ENCODE data around the gene SOX10.
A peak's percentile ranks its signal among the peaks of the same experiment; 100 is the strongest.

SOX10 gene

DNA sequence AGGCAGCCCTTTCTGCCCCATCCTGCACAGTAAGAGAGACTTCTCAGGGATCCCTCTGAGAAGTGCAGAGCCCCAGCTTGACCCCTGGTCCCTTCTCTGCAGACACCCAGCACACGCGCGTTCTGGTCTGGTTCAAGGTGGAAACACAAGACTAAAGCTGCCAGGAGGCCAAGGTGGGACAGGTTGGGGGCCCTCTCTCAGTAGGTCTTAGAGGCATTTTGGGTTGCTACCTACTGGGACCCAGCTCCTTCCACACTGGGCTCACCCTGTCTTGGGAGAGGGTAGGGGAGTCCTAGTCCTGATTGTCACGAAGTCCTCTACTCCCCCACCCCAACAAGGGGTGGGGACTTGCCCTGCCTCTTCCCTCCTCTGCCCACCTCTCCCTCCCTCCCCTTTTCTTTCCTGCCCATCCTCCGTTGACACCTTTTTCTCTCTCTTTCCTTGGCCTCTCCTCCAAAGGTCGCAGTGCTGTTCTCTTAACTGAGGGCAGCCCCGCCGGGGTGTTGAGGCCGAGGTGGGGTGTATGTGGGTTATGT is 763 bp upstream of the SOX10 start:
- TF ChIP-seq, protein P1, sequence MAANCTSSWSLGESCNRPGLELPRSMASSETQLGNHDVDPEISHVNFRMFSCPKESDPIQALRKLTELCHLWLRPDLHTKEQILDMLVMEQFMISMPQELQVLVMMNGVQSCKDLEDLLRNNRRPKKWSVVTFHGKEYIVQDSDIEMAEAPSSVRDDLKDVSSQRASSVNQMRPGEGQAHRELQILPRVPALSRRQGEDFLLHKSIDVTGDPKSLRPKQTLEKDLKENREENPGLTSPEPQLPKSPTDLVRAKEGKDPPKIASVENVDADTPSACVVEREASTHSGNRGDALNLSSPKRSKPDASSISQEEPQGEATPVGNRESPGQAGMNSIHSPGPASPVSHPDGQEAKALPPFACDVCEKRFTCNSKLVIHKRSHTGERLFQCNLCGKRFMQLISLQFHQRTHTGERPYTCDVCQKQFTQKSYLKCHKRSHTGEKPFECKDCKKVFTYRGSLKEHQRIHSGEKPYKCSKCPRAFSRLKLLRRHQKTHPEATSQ (tag by site-specific recombination; IDR thresholded peaks at IDR 0.05) = no peak
- TF ChIP-seq, protein P2, sequence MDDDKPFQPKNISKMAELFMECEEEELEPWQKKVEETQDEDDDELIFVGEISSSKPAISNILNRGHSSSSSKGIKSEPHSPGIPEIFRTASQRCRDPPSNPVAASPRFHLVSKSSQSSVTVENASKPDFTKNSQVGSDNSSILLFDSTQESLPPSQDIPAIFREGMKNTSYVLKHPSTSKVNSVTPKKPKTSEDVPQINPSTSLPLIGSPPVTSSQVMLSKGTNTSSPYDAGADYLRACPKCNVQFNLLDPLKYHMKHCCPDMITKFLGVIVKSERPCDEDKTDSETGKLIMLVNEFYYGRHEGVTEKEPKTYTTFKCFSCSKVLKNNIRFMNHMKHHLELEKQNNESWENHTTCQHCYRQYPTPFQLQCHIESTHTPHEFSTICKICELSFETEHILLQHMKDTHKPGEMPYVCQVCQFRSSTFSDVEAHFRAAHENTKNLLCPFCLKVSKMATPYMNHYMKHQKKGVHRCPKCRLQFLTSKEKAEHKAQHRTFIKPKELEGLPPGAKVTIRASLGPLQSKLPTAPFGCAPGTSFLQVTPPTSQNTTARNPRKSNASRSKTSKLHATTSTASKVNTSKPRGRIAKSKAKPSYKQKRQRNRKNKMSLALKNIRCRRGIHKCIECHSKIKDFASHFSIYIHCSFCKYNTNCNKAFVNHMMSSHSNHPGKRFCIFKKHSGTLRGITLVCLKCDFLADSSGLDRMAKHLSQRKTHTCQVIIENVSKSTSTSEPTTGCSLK (tag by site-specific recombination; IDR thresholded peaks at IDR 0.05) = no peak
- TF ChIP-seq, protein P3, sequence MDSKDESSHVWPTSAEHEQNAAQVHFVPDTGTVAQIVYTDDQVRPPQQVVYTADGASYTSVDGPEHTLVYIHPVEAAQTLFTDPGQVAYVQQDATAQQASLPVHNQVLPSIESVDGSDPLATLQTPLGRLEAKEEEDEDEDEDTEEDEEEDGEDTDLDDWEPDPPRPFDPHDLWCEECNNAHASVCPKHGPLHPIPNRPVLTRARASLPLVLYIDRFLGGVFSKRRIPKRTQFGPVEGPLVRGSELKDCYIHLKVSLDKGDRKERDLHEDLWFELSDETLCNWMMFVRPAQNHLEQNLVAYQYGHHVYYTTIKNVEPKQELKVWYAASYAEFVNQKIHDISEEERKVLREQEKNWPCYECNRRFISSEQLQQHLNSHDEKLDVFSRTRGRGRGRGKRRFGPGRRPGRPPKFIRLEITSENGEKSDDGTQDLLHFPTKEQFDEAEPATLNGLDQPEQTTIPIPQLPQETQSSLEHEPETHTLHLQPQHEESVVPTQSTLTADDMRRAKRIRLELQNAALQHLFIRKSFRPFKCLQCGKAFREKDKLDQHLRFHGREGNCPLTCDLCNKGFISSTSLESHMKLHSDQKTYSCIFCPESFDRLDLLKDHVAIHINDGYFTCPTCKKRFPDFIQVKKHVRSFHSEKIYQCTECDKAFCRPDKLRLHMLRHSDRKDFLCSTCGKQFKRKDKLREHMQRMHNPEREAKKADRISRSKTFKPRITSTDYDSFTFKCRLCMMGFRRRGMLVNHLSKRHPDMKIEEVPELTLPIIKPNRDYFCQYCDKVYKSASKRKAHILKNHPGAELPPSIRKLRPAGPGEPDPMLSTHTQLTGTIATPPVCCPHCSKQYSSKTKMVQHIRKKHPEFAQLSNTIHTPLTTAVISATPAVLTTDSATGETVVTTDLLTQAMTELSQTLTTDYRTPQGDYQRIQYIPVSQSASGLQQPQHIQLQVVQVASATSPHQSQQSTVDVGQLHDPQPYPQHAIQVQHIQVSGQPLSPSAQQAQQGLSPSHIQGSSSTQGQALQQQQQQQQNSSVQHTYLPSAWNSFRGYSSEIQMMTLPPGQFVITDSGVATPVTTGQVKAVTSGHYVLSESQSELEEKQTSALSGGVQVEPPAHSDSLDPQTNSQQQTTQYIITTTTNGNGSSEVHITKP (tag by site-specific recombination; IDR thresholded peaks at IDR 0.05) = 0 out of 2 replicates have a peak, but pooled peaks have one; percentile 0
- Histone ChIP-seq H3K4me3 (ENCODE audit: low read depth, low read length) (no peak overlapping the region), H3K27ac (ENCODE audit: extremely low read depth, low read depth, low read length) (no peak overlapping the region), H3K4me1 (ENCODE audit: control insufficient read depth, insufficient read depth, low read length) (no peaks in the 10 kb centered on the region), H3K36me3 (ENCODE audit: control insufficient read depth in 2 of 2, insufficient read depth in 1 of 2, low read length in 2 of 2) (peaks cover 0 to 2% of the 10 kb centered on the region in 2 experiments; a peak in 1 of 3 replicates), H3K9me3 (ENCODE audit: control insufficient read depth, insufficient read depth, low read depth, low read length) (no peaks in the 10 kb centered on the region)
- CTCF ChIA-PET = interaction anchor here (0.5 to 0.6 kb wide), 2 partner anchors 9 to 891 kb away, joined by 3 to 4 read pairs; no protein-coding TSS in a partner anchor
- POLR2A ChIA-PET = no interaction called here

DNA sequence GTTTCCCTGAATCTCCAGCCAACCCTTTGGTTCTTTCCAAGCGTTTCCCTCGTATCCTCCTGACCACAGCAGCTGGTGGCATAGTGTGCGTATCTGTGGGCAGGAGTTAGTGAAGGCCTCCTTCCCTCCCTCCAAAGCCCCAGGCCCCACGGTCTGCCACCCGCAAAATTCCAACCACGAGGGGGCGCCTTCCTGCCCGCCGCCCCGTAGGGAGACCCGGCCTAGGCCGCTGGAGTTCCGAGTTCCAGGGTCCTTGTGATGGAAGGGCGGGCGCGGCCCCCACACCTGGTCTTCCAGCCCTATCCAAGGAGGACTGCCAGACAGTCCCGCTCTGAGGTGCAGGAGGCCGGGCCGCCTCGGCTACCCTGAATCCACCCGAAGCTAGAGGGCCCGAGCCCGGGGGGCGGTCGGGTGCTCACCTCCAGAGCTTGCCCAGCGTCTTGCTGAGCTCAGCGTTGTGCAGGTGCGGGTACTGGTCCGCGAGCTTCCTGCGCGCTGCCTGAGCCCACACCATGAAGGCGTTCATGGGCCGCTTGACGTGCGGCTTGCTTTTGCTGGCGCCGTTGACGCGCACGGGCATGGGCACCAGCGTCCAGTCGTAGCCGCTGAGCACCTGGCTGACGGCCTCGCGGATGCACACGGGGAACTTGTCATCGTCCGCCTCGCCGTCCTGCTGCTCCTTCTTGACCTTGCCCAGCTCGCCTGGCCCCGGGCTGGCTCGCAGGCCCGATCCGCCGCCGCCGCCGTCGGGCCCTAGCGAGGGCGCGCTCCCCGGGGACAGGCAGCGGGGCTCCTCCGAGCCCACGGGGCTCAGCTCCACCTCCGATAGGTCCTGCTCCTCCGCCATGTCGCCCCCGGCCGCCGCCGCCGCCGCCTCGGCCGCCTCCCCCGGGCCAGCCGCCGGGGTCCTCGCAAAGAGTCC is 1.2 kb downstream of the SOX10 start:
- H3K4me1 ChIP-seq (ENCODE audit: control insufficient read depth, insufficient read depth, low read length) = no peaks in the 10 kb centered on the region
- peaks cover 0 to 2% of the 10 kb centered on the region in 2 experiments; a peak in 1 of 3 replicates for H3K36me3 ChIP-seq (ENCODE audit: control insufficient read depth in 2 of 2, insufficient read depth in 1 of 2, low read length in 2 of 2)
- H3K27ac ChIP-seq (ENCODE audit: extremely low read depth, low read depth, low read length) = no peak overlapping the region
- ChIA-PET CTCF (interaction anchor here (0.9 to 4.7 kb wide), 4 partner anchors 10 to 69 kb away, joined by 3 to 22 read pairs (median 5); no protein-coding TSS in a partner anchor), POLR2A (no interaction called here)
- H3K9me3 ChIP-seq (ENCODE audit: control insufficient read depth, insufficient read depth, low read depth, low read length) = no peaks in the 10 kb centered on the region
- H3K4me3 ChIP-seq (ENCODE audit: low read depth, low read length) = no peak overlapping the region
- TF ChIP-seq ZNF155 (tag by site-specific recombination; IDR thresholded peaks at IDR 0.05) (no peak), ZNF48 (tag by site-specific recombination; IDR thresholded peaks at IDR 0.05) (no peak), ZNF133 (tag by site-specific recombination; IDR thresholded peaks at IDR 0.05) (no peak), ZNF266 (tag by site-specific recombination; IDR thresholded peaks at IDR 0.05; ENCODE audit: low read depth) (no peak), ZNF791 (tag by site-specific recombination; IDR thresholded peaks at IDR 0.05) (no peak), ZNF473 (tag by site-specific recombination; IDR thresholded peaks at IDR 0.05) (no peak), ZNF785 (tag by site-specific recombination; IDR thresholded peaks at IDR 0.05) (no peak), ZFP3 (tag by site-specific recombination; IDR thresholded peaks at IDR 0.05; ENCODE audit: low read depth) (no peak), ZNF223 (tag by site-specific recombination; IDR thresholded peaks at IDR 0.05) (no peak)
- TF ChIP-seq, protein P4, sequence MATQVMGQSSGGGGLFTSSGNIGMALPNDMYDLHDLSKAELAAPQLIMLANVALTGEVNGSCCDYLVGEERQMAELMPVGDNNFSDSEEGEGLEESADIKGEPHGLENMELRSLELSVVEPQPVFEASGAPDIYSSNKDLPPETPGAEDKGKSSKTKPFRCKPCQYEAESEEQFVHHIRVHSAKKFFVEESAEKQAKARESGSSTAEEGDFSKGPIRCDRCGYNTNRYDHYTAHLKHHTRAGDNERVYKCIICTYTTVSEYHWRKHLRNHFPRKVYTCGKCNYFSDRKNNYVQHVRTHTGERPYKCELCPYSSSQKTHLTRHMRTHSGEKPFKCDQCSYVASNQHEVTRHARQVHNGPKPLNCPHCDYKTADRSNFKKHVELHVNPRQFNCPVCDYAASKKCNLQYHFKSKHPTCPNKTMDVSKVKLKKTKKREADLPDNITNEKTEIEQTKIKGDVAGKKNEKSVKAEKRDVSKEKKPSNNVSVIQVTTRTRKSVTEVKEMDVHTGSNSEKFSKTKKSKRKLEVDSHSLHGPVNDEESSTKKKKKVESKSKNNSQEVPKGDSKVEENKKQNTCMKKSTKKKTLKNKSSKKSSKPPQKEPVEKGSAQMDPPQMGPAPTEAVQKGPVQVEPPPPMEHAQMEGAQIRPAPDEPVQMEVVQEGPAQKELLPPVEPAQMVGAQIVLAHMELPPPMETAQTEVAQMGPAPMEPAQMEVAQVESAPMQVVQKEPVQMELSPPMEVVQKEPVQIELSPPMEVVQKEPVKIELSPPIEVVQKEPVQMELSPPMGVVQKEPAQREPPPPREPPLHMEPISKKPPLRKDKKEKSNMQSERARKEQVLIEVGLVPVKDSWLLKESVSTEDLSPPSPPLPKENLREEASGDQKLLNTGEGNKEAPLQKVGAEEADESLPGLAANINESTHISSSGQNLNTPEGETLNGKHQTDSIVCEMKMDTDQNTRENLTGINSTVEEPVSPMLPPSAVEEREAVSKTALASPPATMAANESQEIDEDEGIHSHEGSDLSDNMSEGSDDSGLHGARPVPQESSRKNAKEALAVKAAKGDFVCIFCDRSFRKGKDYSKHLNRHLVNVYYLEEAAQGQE (tag by site-specific recombination; IDR thresholded peaks at IDR 0.05) = no peak
- TF ChIP-seq, protein P5, sequence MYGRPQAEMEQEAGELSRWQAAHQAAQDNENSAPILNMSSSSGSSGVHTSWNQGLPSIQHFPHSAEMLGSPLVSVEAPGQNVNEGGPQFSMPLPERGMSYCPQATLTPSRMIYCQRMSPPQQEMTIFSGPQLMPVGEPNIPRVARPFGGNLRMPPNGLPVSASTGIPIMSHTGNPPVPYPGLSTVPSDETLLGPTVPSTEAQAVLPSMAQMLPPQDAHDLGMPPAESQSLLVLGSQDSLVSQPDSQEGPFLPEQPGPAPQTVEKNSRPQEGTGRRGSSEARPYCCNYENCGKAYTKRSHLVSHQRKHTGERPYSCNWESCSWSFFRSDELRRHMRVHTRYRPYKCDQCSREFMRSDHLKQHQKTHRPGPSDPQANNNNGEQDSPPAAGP (tag by site-specific recombination; IDR thresholded peaks at IDR 0.05) = no peak
- TF ChIP-seq, protein P6, sequence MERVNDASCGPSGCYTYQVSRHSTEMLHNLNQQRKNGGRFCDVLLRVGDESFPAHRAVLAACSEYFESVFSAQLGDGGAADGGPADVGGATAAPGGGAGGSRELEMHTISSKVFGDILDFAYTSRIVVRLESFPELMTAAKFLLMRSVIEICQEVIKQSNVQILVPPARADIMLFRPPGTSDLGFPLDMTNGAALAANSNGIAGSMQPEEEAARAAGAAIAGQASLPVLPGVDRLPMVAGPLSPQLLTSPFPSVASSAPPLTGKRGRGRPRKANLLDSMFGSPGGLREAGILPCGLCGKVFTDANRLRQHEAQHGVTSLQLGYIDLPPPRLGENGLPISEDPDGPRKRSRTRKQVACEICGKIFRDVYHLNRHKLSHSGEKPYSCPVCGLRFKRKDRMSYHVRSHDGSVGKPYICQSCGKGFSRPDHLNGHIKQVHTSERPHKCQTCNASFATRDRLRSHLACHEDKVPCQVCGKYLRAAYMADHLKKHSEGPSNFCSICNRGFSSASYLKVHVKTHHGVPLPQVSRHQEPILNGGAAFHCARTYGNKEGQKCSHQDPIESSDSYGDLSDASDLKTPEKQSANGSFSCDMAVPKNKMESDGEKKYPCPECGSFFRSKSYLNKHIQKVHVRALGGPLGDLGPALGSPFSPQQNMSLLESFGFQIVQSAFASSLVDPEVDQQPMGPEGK (tag by site-specific recombination; IDR thresholded peaks at IDR 0.05) = no peak
- TF ChIP-seq, protein P7, sequence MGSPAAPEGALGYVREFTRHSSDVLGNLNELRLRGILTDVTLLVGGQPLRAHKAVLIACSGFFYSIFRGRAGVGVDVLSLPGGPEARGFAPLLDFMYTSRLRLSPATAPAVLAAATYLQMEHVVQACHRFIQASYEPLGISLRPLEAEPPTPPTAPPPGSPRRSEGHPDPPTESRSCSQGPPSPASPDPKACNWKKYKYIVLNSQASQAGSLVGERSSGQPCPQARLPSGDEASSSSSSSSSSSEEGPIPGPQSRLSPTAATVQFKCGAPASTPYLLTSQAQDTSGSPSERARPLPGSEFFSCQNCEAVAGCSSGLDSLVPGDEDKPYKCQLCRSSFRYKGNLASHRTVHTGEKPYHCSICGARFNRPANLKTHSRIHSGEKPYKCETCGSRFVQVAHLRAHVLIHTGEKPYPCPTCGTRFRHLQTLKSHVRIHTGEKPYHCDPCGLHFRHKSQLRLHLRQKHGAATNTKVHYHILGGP (tag by site-specific recombination; IDR thresholded peaks at IDR 0.05) = no peak
